H1 (cell line): ENCODE measurements around the gene RAB44. TPM values are rescaled to one million over a fixed set of nuclear protein-coding genes. Genes with fewer than 3 reads are reported as not detected.

Source experiments
- CTCF ChIA-PET: fragments of 300-600 bp; sonication (Branson Sonifier 250); formaldehyde crosslinking; loops from one replicate; lab custom pipeline; 2021; ENCODE audit not compliant: partially characterized antibody; lab: Charles Lee
- POLR2A ChIA-PET: fragments of 300-600 bp; sonication (Branson Sonifier 250); formaldehyde crosslinking; loops from one replicate; lab custom pipeline; 2021; ENCODE audit warnings: inconsistent platforms; ENCODE audit not compliant: partially characterized antibody; lab: Charles Lee
- DNase-seq, 2 experiments: peaks; one replicate each; pipeline versions ENCODE4 v3.0.0 to v3.0.0-alpha.2; 2010 to 2022; ENCODE audit warnings: low spot score in 2 of 2, low read depth in 1 of 2, mixed read lengths in 1 of 2
- FAIRE-seq: peaks from 2 replicates; lab custom pipeline; 2011; peaks lifted over from hg19 to GRCh38; lab: Jason Lieb, UNC
- H2AFZ ChIP-seq: 2 replicates; pipeline ENCODE4 v1.8.1; 2012; ENCODE audit warnings: low read length, inconsistent platforms
- H2AK5ac ChIP-seq: 2 replicates; pipeline ENCODE4 v1.6.1; 2013; ENCODE audit warnings: low read depth, low read length
- H2BK120ac ChIP-seq: replicated peaks from 2 replicates; pipeline ENCODE3; 2013; ENCODE audit warnings: low read depth, low read length, inconsistent platforms
- H2BK12ac ChIP-seq: 2 replicates; pipeline ENCODE4 v1.6.1; 2013; ENCODE audit warnings: low read depth, low read length
- H2BK15ac ChIP-seq: 2 replicates; pipeline ENCODE4 v1.6.1; 2013; ENCODE audit warnings: low read length
- H2BK20ac ChIP-seq: 2 replicates; pipeline ENCODE4 v1.6.1; 2013; ENCODE audit warnings: low read length
- H2BK5ac ChIP-seq: 2 replicates; pipeline ENCODE4 v1.6.1; 2013; ENCODE audit warnings: low read depth, low read length
- H3K14ac ChIP-seq: 2 replicates; pipeline ENCODE4 v1.6.1; 2013; ENCODE audit warnings: inconsistent platforms; ENCODE audit not compliant: insufficient read length
- H3K18ac ChIP-seq: 2 replicates; pipeline ENCODE4 v1.6.1; 2013; ENCODE audit warnings: low read length; ENCODE audit errors: extremely low read depth
- H3K23ac ChIP-seq: 2 replicates; pipeline ENCODE4 v1.6.1; 2013; ENCODE audit warnings: inconsistent platforms; ENCODE audit not compliant: insufficient read length
- H3K23me2 ChIP-seq: 2 replicates; pipeline ENCODE4 v1.6.1; 2013; ENCODE audit warnings: low read depth, low read length
- H3K27ac ChIP-seq: 2 replicates; pipeline ENCODE4 v1.6.1; 2011; ENCODE audit warnings: low read depth, low read length, inconsistent platforms
- H3K27me3 ChIP-seq, 4 experiments: replicated peaks in 1 of 4; 1 replicate in 1 of 4; 2 replicates in 3 of 4; pipeline versions ENCODE4 v1.6.1 to v1.8.1; 2011 to 2013; ENCODE audit warnings: low read length in 3 of 4, mild to moderate bottlenecking in 3 of 4, inconsistent platforms in 2 of 4, mixed read lengths in 2 of 4, moderate library complexity in 1 of 4; ENCODE audit not compliant: control insufficient read depth in 3 of 4, insufficient read depth in 3 of 4; ENCODE audit errors: extremely low read depth in 1 of 4
- H3K36me3 ChIP-seq, 4 experiments: 2 replicates each; pipeline versions ENCODE4 v1.6.1 to v1.8.1; 2011 to 2013; ENCODE audit warnings: mild to moderate bottlenecking in 4 of 4, low read length in 3 of 4, moderate library complexity in 2 of 4, control low read depth in 1 of 4, inconsistent platforms in 1 of 4; ENCODE audit not compliant: insufficient read depth in 4 of 4, control insufficient read depth in 2 of 4
- H3K4ac ChIP-seq: replicated peaks from 2 replicates; pipeline ENCODE3; 2013; ENCODE audit warnings: low read length, low read depth, mixed read lengths, inconsistent platforms; ENCODE audit not compliant: insufficient read length
- H3K4me1 ChIP-seq, 4 experiments: replicated peaks in 1 of 4; 1 replicate in 1 of 4; 2 replicates in 3 of 4; pipeline versions ENCODE4 v1.6.1 to v1.8.1; 2011 to 2013; ENCODE audit warnings: low read length in 3 of 4, inconsistent platforms in 2 of 4, mixed read lengths in 1 of 4; ENCODE audit not compliant: insufficient read depth in 4 of 4, control insufficient read depth in 3 of 4
- H3K4me2 ChIP-seq, 2 experiments: 2 replicates each; pipeline versions ENCODE4 v1.6.1 to v1.8.1; 2011 to 2013; ENCODE audit warnings: low read depth in 2 of 2, low read length in 2 of 2, control low read depth in 1 of 2, inconsistent platforms in 1 of 2, mild to moderate bottlenecking in 1 of 2; ENCODE audit not compliant: insufficient read depth in 1 of 2
- H3K4me3 ChIP-seq, 4 experiments: fragments of 200-600, 300-600 bp in 1 of 4; sonication (generic), shearing (Covaris generic), sonication (Bioruptor Twin) in 1 of 4; 2 replicates each; pipeline versions ENCODE4 v1.5.1 to v1.8.1; 2011 to 2016; ENCODE audit warnings: low read length in 4 of 4, low read depth in 3 of 4, control low read depth in 2 of 4, inconsistent platforms in 2 of 4, mild to moderate bottlenecking in 2 of 4, mixed read lengths in 1 of 4, moderate library complexity in 1 of 4; ENCODE audit not compliant: insufficient read depth in 2 of 4; ENCODE audit errors: extremely low read depth in 1 of 4
- H3K56ac ChIP-seq: replicated peaks from 2 replicates; pipeline ENCODE3; 2013; ENCODE audit warnings: low read depth, mild to moderate bottlenecking, mixed read lengths, low read length, inconsistent platforms; ENCODE audit not compliant: insufficient read length
- H3K79me1 ChIP-seq: 2 replicates; pipeline ENCODE4 v1.6.1; 2013; ENCODE audit warnings: low read depth, low read length, control low read depth
- H3K79me2 ChIP-seq, 2 experiments: 2 replicates each; pipeline versions ENCODE4 v1.6.1 to v1.8.1; 2012 to 2013; ENCODE audit warnings: low read length in 2 of 2, mild to moderate bottlenecking in 2 of 2, inconsistent platforms in 1 of 2; ENCODE audit not compliant: insufficient read depth in 2 of 2, control insufficient read depth in 1 of 2
- H3K9ac ChIP-seq, 4 experiments: replicated peaks in 1 of 4; 1 replicate in 1 of 4; 2 replicates in 3 of 4; pipeline versions ENCODE4 v1.6.1 to v1.8.1; 2011 to 2013; ENCODE audit warnings: low read depth in 3 of 4, low read length in 3 of 4, control low read depth in 2 of 4, mild to moderate bottlenecking in 2 of 4, moderate library complexity in 2 of 4, inconsistent platforms in 1 of 4; ENCODE audit errors: extremely low read depth in 1 of 4
- H3K9me3 ChIP-seq, 2 experiments: 2 replicates each; pipeline versions ENCODE4 v1.6.1 to v1.8.1; 2012 to 2013; ENCODE audit warnings: mild to moderate bottlenecking in 2 of 2, moderate library complexity in 2 of 2, control low read depth in 1 of 2, inconsistent platforms in 1 of 2, low read depth in 1 of 2, low read length in 1 of 2, mixed read lengths in 1 of 2; ENCODE audit not compliant: insufficient read depth in 2 of 2
- H4K20me1 ChIP-seq, 2 experiments: replicated peaks in 1 of 2; 2 replicates each; pipeline versions ENCODE3 to v1.8.1; 2011 to 2013; ENCODE audit warnings: inconsistent platforms in 2 of 2, low read length in 2 of 2, mild to moderate bottlenecking in 1 of 2; ENCODE audit not compliant: insufficient read depth in 2 of 2, control insufficient read depth in 1 of 2
- H4K5ac ChIP-seq: 2 replicates; pipeline ENCODE4 v1.6.1; 2013; ENCODE audit warnings: low read length, low read depth, mixed read lengths, inconsistent platforms; ENCODE audit not compliant: insufficient read length
- H4K8ac ChIP-seq: 2 replicates; pipeline ENCODE4 v1.8.0; 2013; ENCODE audit warnings: mild to moderate bottlenecking, moderate library complexity, low read length, inconsistent platforms; ENCODE audit not compliant: insufficient read depth; ENCODE audit errors: extremely low read depth
- H4K91ac ChIP-seq: replicated peaks from 2 replicates; pipeline ENCODE3; 2013; ENCODE audit warnings: low read length, mixed read lengths, inconsistent platforms; ENCODE audit not compliant: insufficient read length
- EP300 ChIP-seq, 2 experiments: IDR thresholded peaks; 1 replicate in 1 of 2; 2 replicates in 1 of 2; pipeline ENCODE4 v1.6.1; 2011 to 2012; ENCODE audit warnings: low read depth in 2 of 2, low read length in 2 of 2, mild to moderate bottlenecking in 2 of 2, borderline replicate concordance in 1 of 2, inconsistent platforms in 1 of 2, moderate library complexity in 1 of 2
- EZH2 ChIP-seq: fragments of 200-600 bp; sonication (generic); IDR thresholded peaks from 2 replicates; pipeline ENCODE4 v1.7.1; 2012; ENCODE audit warnings: low read depth, mild to moderate bottlenecking, moderate library complexity, low read length, inconsistent platforms; ENCODE audit not compliant: severe bottlenecking
- HDAC2 ChIP-seq, 2 experiments: fragments of 300-600 bp in 1 of 2; sonication (generic) in 1 of 2; IDR thresholded peaks; 2 replicates each; pipeline ENCODE4 v1.6.1; 2011 to 2012; ENCODE audit warnings: low read depth in 2 of 2, low read length in 2 of 2, mild to moderate bottlenecking in 2 of 2, moderate library complexity in 2 of 2, borderline replicate concordance in 1 of 2, inconsistent platforms in 1 of 2
- SRF ChIP-seq: IDR thresholded peaks from 2 replicates; pipeline ENCODE4 v1.6.1; 2011; ENCODE audit warnings: mild to moderate bottlenecking, low read depth, low read length, moderate library complexity
- YY1 ChIP-seq: IDR thresholded peaks from 2 replicates; pipeline ENCODE4 v1.6.1; 2011; ENCODE audit warnings: low read depth, mild to moderate bottlenecking, low read length
- WGBS, 2 experiments: shearing (Covaris generic) in 1 of 2; methylation state at CpG; one replicate each; pipeline versions ENCODE4 v1.1.6 to v1.1.7; 2013 to 2015; ENCODE audit warnings: low lambda C conversion rate in 2 of 2, mixed read lengths in 2 of 2, inconsistent platforms in 1 of 2, low coverage in 1 of 2, missing lambda C conversion rate in 1 of 2; ENCODE audit not compliant: insufficient replicate concordance in 2 of 2, insufficient coverage in 1 of 2, insufficient read length in 1 of 2; ENCODE audit errors: extremely low coverage in 1 of 2, missing lambda C conversion rate in 1 of 2; 5-methylcytosine and 5-hydroxymethylcytosine counted together
- polyA plus RNA-seq, 7 experiments: library from polyadenylated mRNA; depleted of rRNA in 3 of 7; stranded (reverse) in 5 of 7; unstranded in 2 of 7; fragments of >200 nt in 5 of 7; fragments of 200-250 nt in 2 of 7; gene quantifications; 1 replicate in 5 of 7; 2 replicates in 1 of 7; 4 replicates in 1 of 7; pipeline versions ENCODE4 v1.2.1 to v1.2.3, GENCODE V29; 2011 to 2013; ENCODE audit warnings: missing spikeins in 2 of 7, mixed read lengths in 2 of 7
- total RNA-seq: library from RNA; stranded (reverse); fragmentation: NEBNext Ultra II Directional; extraction: Animal tissue kit (Norgen Biotek cat#: 25700); gene quantifications from 2 replicates; pipeline ENCODE4 v1.2.1, GENCODE V29; 2021

The RAB44 gene
- total and polyA plus RNA-seq, 2 of the 8 experiments (the other 6 are each of a cell fraction or from before 2014, with no cell fraction given), result 0.02 TPM; not detected in 1

DNA sequence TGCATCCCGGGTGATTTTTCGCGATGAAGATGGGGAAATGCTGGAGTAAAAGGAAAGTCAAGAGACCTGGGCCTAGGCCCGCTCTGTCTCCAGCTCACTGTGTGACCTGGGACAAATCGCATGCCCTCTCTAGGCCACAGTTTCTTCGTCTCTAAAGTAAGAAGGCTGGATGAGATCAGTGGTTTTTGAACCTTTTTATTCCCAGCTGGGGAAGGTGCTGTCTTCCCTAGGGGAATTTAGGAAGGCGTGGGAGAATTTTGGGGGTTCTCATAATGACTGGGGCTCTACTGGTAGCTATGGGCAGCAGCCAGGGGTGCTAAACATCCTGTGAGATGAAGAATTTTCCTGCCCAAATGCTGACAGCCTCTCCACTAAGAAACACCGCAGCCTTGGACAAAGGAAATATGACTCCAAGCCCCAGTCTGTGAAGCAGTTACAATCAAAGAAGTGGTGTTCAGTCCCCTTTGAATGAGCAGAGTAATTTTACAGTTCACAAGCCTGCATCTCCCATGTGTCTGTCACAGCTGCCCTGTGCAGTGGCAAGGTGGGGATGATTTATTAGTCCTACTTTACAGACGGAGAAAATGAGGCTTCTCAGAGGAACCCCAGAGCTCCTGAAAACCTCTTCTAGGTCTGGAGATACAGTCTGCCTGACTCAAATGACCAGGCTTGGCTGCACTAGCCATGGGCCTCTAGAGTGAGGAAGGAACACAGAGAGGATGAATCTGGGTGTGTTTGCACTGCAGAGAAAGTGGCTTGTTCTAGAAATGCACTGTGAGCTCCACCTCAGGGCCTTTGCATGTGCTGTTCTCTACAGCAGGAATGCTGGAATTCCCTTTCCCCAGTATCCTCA lies 57.2 kb downstream of the RAB44 start:
- CTCF ChIA-PET, result interaction anchor here (0.7 to 6.9 kb wide), 10 partner anchors 10 to 139 kb away, joined by 3 to 51 read pairs (median 6); no protein-coding TSS in a partner anchor
- no peak overlapping the region for H3K27ac ChIP-seq

More for the DNA sequence above, 57.2 kb downstream of the RAB44 start:
- Histone ChIP-seq H2BK120ac (no peak overlapping the region), H4K8ac (0 out of 2 replicates have a peak overlapping the region, but pooled peaks have one; percentile 7), H3K79me2 (no peaks in the 10 kb centered on the region), H3K23me2 (no peaks in the 10 kb centered on the region), H3K9me3 (no peaks in the 10 kb centered on the region), H3K79me1 (no peaks in the 10 kb centered on the region), H3K56ac (no peak overlapping the region), H2BK5ac (no peak overlapping the region), H3K9ac (no peak overlapping the region), H2BK15ac (no peak overlapping the region), H4K5ac (no peak overlapping the region), H3K23ac (no peak overlapping the region), H3K36me3 (no peaks in the 10 kb centered on the region), H2BK12ac (no peak overlapping the region), H3K4me2 (no peak overlapping the region), H3K4me3 (no peak overlapping the region), H2AK5ac (no peak overlapping the region), H3K27me3 (no peaks in the 10 kb centered on the region; a peak in 1 of 7 replicates), H4K20me1 (peaks cover 0 to 2% of the 10 kb centered on the region in 2 experiments), H3K14ac (no peak overlapping the region), H2BK20ac (no peak overlapping the region), H4K91ac (no peak overlapping the region), H3K4ac (no peak overlapping the region), H3K18ac (no peak overlapping the region), H2AFZ (no peak overlapping the region), H3K4me1 (peaks cover 0 to 6% (median 3%) of the 10 kb centered on the region in 4 experiments; a peak in 4 of 7 replicates)
- no peak for FAIRE-seq
- POLR2A ChIA-PET, result interaction anchor here (0.8 to 1.2 kb wide), 2 partner anchors 24 to 157 kb away, joined by 3 read pairs; no protein-coding TSS in a partner anchor
- TF ChIP-seq SRF (no peak), HDAC2 (IDR thresholded peaks at IDR 0.05; ENCODE audit: borderline replicate concordance in 1 of 2, low read depth in 2 of 2, low read length in 2 of 2) (no peak), YY1 (no peak), EZH2 (no peak), EP300 (IDR thresholded peaks at IDR 0.05; ENCODE audit: borderline replicate concordance in 1 of 2, low read depth in 2 of 2, low read length in 2 of 2) (no peak)
- no peak for DNase-seq
- whole genome bisulfite sequencing, 2 experiments, result 91% methylated on average over 9 of the region's 9 CpGs; no CpG with 5 or more reads in 1 of the 2 experiments
